GM18502 (cell line): ENCODE measurements around the gene ADGRG7.

ENCODE experiments used
- ATAC-seq: cut with Tn5 transposase; IDR thresholded peaks from one replicate; pipeline ENCODE4 v1.9.1; 2021; ENCODE audit warnings: mild to moderate bottlenecking; ENCODE audit not compliant: unreplicated experiment, poor library complexity

ADGRG7 gene

GRCh38 chr3:100591411-100591810 lies 18.0 kb upstream of the ADGRG7 start:
- no peak for ATAC-seq

- ATAC-seq = peak; percentile 44
These were observed 9.0 kb upstream of the ADGRG7 start for GRCh38 chr3:100600181-100601042.

GRCh38 chr3:100602506-100603444 lies 6.6 kb upstream of the ADGRG7 start:
- peak; percentile 41 for ATAC-seq

GRCh38 chr3:100603469-100603868 lies 5.9 kb upstream of the ADGRG7 start:
- ATAC-seq = peak; percentile 36

- ATAC-seq = no peak
These were observed 4.0 kb upstream of the ADGRG7 start for GRCh38 chr3:100605358-100605757.

GRCh38 chr3:100606894-100607512 lies 2.4 kb upstream of the ADGRG7 start:
- peak; percentile 83 for ATAC-seq

GRCh38 chr3:100609963-100610362 lies 562 bp downstream of the ADGRG7 start:
- no peak for ATAC-seq

GRCh38 chr3:100611221-100611620 lies 1.8 kb downstream of the ADGRG7 start:
- ATAC-seq = no peak

- ATAC-seq = peak; percentile 66
These were observed 4.5 kb downstream of the ADGRG7 start for GRCh38 chr3:100613721-100614390.

GRCh38 chr3:100614941-100615340 lies 5.5 kb downstream of the ADGRG7 start:
- ATAC-seq = no peak

- no peak for ATAC-seq
These were observed 6.3 kb downstream of the ADGRG7 start for GRCh38 chr3:100615684-100616083.

GRCh38 chr3:100621251-100621650 lies 11.8 kb downstream of the ADGRG7 start:
- no peak for ATAC-seq

- no peak for ATAC-seq
These were observed 18.1 kb downstream of the ADGRG7 start for GRCh38 chr3:100627491-100627890.

GRCh38 chr3:100629421-100630127 lies 20.2 kb downstream of the ADGRG7 start:
- ATAC-seq = no peak

- ATAC-seq = no peak
These were observed 21.3 kb downstream of the ADGRG7 start for GRCh38 chr3:100630664-100631063.

GRCh38 chr3:100631236-100631635 lies 21.8 kb downstream of the ADGRG7 start:
- ATAC-seq = no peak

- peak; percentile 66 for ATAC-seq
These were observed 25.3 kb downstream of the ADGRG7 start for GRCh38 chr3:100634493-100635272.

GRCh38 chr3:100635273-100635701 lies 25.9 kb downstream of the ADGRG7 start:
- ATAC-seq = no peak

- no peak for ATAC-seq
These were observed 27.8 kb downstream of the ADGRG7 start for GRCh38 chr3:100637197-100637631.
